DOHH2 (cell line): ENCODE measurements around the gene CHST3.

Source experiments
- CTCF ChIP-seq: fragments of 200-600 bp; sonication (generic); IDR thresholded peaks from one replicate; pipeline ENCODE4 v1.5.1; 2014; ENCODE audit warnings: antibody characterized with exemption, mild to moderate bottlenecking, low read depth, low read length; ENCODE audit not compliant: poor library complexity, severe bottlenecking
- EZH2phosphoT487 ChIP-seq: fragments of 200-600 bp; sonication (generic); IDR thresholded peaks from 2 replicates; pipeline ENCODE4 v1.6.1; 2017; ENCODE audit warnings: borderline replicate concordance, mild to moderate bottlenecking, antibody characterized with exemption, low read length, moderate library complexity, mixed read lengths

- TF ChIP-seq CTCF, result no peak
- no peak for TF ChIP-seq EZH2phosphoT487
These were observed 6.5 kb upstream of the CHST3 start for GRCh38 chr10:71957546-71958275.
